GDM1 (cell line): ENCODE measurements around the gene CLMN.

Experiments
- DNase-seq: peaks from one replicate; lab custom pipeline; 2025; lab: John Stamatoyannopoulos, UW

The CLMN gene

GRCh38 chr14:95320955-95321600 is 1.4 kb upstream of the CLMN start:
- no peak for DNase-seq

GRCh38 chr14:95320078-95320895 is 579 bp upstream of the CLMN start:
- DNase-seq, result no peak

GRCh38 chr14:95318399-95319311 is 1.1 kb downstream of the CLMN start:
- DNase-seq, result no peak

- no peak for DNase-seq
Measured at GRCh38 chr14:95317817-95318343, 1.8 kb downstream of the CLMN start.

GRCh38 chr14:95316821-95317220 is 2.9 kb downstream of the CLMN start:
- DNase-seq, result no peak

GRCh38 chr14:95315579-95315978 is 4.1 kb downstream of the CLMN start:
- DNase-seq, result no peak

- DNase-seq, result no peak
Measured at GRCh38 chr14:95315156-95315555, 4.6 kb downstream of the CLMN start.

GRCh38 chr14:95314609-95315008 is 5.1 kb downstream of the CLMN start:
- DNase-seq, result no peak

- DNase-seq, result no peak
Measured at GRCh38 chr14:95313707-95314106, 6.0 kb downstream of the CLMN start.

GRCh38 chr14:95313190-95313589 is 6.5 kb downstream of the CLMN start:
- no peak for DNase-seq

- no peak for DNase-seq
Measured at GRCh38 chr14:95312311-95312710, 7.4 kb downstream of the CLMN start.

GRCh38 chr14:95311752-95312151 is 8.0 kb downstream of the CLMN start:
- no peak for DNase-seq

- DNase-seq, result no peak
Measured at GRCh38 chr14:95310635-95311380, 8.9 kb downstream of the CLMN start.

GRCh38 chr14:95309261-95310051 is 10.3 kb downstream of the CLMN start:
- no peak for DNase-seq

GRCh38 chr14:95308073-95308472 is 11.6 kb downstream of the CLMN start:
- no peak for DNase-seq

GRCh38 chr14:95307402-95308041 is 12.2 kb downstream of the CLMN start:
- DNase-seq, result no peak

- DNase-seq, result no peak
Measured at GRCh38 chr14:95305940-95306339, 13.8 kb downstream of the CLMN start.

GRCh38 chr14:95305145-95305544 is 14.6 kb downstream of the CLMN start:
- no peak for DNase-seq

- DNase-seq, result no peak
Measured at GRCh38 chr14:95304342-95304741, 15.4 kb downstream of the CLMN start.

- no peak for DNase-seq
Measured at GRCh38 chr14:95303552-95303951, 16.2 kb downstream of the CLMN start.
